Activated T-cell treated with anti-CD3 and anti-CD28 coated beads, Interleukin-2, amount 50 U/mL, for 48 hours (primary cell): Measurements from ENCODE around the gene HECTD4.
"Not testable (repeated sequence)": the region's sequence is repeated elsewhere in the genome, so short reads cannot be mapped to it uniquely, and the experiment has no call there.

ENCODE experiments used
- DNase-seq, 2 experiments: peaks; one replicate each; pipeline ENCODE4 v3.0.0-alpha.2; 2020

Gene HECTD4

DNA sequence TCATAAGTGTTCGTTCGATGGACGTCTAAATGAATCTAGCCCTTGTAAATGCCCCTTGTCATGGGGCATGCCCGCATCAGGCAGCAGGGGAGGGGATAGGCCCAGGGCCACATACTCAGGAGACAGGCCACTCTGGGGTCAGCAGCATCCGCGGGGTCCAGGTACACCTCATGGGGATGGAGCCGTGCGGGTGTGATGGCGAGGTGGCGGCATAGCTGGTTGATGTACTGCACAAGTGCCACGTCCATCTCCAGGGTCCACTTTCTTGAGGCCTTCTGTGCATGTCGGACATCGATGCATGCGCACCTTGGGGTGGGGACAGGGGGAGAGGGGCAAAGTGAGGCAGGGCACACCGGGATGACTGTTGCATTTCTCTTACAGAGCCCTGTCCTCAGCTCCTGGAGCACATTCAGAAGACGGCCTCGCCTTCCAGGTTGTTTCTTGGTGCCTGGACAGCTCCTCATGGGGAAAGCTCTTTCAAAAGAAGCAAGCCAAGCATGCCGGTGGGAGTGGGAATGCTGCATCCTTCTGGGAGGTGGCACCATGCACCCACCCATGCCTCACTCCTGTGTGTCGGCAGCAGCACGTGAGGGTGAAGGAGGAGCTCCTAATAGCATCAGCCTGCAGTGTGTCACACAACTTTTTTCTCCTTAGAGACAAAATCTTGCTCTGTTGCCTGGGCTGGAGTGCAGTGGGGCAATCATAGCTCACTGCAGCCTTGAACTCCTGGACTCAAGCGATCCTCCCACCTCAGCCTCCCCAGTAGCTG, 209.5 kb downstream of the HECTD4 start:
- no peak for DNase-seq

DNA sequence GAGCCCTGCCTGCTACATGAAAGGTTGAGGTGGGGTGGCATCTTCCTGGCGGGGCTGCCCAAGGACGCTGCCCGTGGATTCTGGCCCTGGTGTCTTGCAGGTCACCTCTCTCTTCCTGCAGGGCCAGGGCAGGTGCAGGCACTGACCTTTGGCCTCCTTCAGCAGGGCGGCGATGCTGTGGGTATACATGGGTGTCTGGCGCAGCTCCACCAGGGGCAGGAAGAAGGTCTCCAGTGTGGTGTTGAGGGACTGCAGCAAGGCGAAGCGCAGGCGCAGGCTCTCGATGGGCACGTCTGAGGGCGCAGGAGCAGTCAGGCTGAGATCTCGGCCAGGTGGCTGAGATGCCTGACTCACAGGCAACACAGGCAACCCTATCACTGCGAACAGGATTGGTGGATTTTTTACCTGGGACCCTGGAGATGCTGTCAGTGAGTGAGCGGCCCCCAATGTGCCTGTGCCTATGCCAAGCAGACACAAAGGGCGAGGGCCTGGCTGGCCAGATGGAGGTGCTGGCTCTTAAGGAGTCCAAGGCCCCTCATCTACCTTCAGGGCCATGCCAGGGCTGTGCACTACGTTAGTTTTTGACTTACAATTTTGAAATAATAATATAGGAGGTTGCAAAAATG, 211.1 kb downstream of the HECTD4 start:
- DNase-seq, result no peak

DNA sequence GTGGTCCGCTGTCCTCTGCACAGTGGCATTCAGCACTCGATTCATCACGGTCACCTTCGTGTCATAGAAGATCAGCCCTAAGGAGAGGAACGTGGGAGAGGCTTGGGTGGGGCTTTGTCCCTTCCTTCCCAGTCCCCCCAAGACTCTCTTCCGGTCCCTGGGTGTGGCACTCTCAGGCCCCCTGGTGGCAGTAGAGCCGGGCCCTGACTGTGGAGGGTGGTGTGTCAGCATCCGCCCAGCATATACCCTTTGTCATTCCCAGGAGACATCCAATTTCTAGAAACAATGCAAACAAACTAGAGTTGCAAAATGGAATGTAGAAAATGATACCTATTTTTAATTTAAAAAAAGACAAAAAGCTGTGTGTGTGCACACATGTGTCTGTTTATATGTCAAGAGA, 211.9 kb downstream of the HECTD4 start:
- DNase-seq, result peak; percentile 48 to 52

DNA sequence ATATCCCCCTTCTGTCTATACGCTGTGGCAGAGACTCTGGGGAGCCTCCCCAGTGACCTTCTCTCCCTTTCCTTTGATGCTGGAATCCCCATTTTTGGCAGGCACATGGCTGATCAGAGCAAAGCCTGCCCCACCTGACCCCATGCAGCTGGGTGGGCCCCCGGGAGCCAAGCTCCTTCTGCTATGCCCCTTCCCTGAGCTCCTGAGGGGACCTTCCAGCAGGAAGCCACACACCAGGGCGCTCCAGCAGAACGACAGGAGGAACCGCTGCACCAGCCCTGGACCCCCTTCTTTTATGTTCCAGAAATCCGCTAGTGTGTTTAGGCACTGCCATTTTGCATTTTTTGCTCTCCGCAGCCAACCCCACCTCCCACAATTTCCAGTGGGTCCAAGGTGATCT, 212.3 kb downstream of the HECTD4 start:
- no peak for DNase-seq

DNA sequence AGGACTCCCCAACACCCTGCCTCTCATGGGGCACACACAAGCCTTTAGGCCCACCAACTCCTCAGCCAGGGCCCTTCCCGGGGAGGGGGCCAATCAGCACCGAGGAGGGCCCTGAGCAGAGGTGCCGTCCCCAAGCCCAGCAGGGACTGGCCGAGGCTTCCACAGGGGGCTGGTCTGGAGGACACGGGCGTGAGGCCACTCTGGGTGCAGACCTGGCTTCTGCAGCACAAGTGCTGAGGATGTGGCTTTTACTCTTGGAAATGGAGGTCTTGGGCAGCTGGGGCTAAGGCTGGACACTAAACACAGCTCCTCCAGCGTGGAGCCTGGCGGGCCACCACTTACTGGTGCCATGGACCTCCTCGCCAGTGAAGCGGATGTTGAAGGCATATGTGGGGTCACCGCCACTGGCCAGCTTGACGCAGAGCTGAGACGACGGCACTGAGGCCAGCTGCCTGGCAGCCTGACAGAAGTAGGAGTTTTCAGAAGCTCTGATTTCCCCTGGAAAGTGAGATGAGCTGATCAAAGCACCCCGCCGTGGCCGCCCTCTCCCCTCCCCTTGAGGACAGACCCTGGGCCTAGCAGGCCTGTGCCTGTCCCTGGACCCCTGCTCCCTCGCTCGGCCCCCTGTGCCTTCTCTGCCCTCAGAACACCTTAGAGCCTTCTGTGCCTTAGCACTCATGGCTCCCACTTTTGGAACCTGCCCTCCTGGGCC, 212.9 kb downstream of the HECTD4 start:
- DNase-seq, result no peak

DNA sequence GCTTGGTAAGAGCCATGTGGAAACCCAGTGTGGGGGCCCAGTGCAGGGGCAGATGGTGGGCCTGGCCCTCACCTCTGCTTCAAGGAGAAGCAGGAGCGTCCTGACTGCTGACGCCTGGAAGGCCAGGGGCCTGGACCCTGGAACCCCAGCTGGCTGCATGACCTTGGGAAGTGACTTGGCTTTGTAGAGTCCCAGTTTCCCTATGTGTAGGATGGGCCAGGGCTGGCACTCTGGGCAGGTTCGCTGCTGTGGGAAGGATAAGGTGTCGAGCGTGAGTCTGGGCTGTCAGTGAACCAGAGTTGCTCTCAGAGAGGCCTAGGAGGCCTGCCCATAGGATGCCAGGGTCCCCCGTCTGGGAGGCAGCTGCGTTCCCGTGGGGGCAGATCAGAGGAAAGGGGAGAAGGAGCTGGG, 213.7 kb downstream of the HECTD4 start:
- no peak for DNase-seq

DNA sequence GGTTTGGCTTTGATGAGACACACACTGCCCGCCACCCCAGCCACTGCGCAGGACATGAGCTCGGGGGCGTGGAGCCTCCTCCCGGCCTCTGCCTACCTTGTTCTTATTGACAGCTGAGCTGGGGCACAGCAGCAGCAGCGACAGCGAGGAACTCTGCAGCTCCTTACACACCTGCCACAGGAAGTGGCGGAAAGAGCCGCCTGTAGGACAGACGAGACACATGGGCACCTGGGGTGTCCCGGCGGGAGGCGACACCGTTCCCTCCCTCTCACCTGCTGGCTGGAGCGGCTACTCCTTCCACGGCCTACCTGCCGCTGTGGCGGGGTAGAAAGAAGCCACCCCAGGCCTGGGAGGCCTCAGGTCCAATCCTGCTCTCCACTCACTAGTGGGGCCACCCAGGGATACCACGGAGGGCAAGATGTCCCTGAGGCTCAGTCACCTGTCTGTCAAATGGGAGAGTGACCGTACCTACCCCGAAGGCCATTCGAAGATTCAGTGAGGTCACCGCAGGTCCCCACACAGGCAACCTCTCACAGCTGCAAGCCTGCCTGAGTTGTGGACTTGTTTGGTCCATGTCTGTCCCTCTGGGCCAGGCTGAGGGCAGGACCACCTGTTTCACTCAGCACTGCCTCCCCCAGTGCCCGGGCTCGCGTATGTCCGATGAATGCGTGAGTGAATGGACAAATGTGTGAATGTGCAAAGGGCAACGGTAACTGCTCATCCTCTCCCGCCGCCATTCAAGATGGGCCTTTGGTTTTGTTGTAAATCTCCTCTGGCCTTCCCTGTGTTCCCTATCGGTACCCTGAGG, 214.3 kb downstream of the HECTD4 start:
- no peak for DNase-seq

DNA sequence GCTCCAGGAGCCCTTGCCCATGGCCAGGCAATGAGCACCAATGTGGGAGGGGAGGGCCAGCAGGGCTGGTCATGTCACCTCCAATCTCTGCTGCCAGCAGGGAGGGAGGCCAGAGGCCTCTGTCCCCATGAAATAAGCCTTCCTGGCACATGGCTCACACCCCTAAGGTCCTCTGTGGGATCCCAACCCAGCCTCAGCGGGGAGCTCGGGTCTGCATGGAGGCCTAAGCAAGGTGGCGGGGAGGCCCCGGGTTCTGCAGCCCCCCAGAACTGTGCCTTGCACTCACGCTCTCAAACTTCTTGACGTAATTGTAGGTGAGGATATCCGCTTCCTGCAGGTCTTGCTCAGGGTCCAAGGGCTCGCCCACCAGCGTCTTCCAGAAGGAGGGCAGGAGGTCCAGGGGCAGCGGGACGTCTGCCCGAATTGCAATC, 215.2 kb downstream of the HECTD4 start:
- no peak for DNase-seq

DNA sequence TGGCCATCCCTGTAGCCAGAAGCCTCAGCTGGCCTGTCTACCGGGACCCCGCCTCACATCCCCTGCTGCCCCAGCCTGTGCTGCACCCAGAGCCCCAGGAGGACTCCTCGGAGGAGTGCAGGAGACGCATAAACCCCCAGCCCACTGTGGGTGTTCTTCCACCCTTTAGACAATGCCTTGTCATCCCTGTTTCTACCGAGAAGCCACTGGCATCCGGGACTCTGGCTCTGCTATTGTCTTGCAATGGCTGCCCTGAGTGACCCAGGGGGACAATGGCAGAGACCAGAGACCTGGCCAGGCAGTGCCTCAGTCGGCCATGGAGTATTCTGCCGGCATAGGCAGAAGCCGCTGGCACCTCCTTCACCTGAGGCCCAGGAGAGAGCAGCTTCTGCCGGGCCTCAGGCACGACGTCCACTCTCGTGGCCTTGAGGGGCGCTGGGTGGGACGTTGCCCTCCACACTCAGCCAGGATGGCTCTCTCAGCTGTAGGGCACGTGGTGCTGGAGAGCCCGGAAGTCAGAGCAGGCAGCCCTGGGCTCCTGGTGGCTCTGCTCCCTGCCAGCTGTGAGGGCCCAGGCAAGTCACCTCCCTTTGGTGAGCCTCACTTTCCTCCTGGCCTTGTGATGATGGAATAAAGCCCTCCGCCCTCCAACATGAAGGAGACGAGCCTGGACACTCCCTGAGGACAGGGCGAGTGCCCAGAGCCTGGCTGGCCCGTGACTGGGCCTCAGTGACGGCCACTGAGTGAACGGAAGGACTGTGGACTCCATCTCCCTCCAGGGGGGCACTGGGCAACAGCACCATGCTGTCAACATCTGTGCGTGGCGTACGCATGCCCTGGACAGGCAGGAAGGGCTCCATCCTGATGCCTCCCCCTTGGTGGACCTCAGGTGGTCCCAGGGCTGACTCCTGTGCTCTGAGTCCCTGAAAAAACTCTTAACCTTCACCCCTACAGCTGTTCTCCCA, 215.9 kb downstream of the HECTD4 start:
- DNase-seq, result no peak

DNA sequence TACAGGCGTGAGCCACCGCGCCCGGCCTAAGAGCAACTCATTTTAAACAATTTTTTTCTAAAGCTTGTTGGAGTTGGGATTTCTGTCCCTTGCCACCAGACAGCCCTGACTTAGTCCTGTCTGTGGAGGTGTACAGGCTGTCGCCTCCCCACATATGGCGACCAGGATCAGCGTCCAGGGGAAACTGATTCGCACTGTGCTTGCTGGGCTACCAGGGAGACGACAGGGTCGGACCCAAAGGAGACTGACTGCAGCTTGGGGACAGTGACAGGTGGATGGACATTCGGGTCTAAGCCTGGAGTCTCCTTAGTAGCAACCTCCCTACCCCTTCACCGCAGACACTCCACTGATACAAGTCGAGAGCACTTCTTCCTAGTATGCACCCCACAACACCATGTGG, 216.6 kb downstream of the HECTD4 start:
- DNase-seq, result no peak

DNA sequence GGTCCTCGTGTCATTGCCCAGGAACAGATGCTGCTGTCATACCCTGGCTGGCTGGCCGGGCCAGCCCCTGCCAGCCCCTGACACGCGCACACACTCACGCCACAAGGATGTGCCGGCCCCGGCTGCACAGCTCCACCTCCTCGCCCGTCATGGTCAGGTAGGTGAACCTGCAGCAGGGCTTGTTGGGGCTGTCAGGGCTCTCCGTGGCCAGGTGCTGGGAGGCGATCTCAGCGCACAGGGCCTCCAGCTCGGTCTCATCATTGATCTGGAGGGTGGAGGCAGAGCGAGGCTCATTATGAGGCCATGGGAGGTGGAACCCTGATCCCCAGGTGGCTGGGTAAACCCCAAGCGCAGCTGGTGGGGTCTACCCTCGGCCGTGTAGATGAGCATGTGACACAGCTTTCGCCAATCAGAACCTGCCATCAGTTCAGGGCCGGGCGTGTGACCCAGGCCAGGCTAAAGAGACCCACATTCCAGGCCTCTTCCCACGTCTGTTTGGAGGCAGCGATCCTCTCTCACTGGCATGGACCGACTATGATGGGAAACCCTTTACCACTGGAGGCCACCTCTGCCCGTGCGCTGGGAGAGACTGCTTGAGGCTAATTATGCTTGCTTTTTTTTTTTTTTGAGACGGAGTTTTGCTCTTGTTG, 218.1 kb downstream of the HECTD4 start:
- no peak for DNase-seq

DNA sequence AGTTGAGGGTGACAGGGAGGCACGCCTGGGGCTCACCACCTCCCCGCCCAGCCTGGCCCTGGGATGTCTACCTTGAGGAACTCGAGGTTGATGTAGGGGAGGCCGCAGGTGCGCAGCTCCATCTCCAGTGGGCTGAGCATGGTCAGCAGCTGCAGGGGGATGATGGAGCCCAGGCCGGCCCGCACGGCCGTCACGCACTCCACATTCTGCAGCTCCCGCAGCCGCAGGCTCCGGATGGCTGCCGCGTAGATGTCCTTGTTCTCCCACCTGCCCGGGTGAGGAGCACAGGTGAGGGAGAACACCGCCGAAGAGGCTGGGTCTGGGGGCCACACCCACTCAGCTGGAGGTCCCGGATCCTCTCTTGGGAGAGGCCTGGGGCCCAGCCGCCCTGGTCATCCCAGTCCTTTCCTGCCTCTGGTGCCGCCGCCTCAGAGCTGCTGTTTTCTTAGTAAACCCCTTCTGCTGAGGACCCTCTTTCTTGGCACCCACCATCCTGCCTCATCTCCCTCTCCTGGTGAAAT, 218.7 kb downstream of the HECTD4 start:
- DNase-seq, result no peak

DNA sequence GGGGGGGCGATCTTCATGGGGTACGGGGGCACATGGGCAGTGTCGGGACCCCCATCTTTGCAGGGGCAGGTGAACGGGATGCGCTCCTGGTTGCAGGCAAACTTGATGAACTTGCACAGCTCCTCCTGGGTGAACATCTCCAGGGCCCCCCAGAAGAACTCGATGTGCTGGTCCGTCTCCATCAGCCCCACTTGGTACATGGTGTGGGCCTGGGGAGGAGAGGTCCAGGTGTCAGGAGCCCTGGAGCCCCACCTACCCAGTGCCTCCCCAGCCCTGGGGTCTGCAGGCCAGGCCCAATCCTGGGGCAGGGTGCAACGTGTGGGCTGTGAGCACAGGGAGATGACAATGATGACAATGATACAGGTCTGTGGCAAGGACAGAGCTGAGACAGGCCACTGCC, 219.2 kb downstream of the HECTD4 start:
- no peak for DNase-seq

DNA sequence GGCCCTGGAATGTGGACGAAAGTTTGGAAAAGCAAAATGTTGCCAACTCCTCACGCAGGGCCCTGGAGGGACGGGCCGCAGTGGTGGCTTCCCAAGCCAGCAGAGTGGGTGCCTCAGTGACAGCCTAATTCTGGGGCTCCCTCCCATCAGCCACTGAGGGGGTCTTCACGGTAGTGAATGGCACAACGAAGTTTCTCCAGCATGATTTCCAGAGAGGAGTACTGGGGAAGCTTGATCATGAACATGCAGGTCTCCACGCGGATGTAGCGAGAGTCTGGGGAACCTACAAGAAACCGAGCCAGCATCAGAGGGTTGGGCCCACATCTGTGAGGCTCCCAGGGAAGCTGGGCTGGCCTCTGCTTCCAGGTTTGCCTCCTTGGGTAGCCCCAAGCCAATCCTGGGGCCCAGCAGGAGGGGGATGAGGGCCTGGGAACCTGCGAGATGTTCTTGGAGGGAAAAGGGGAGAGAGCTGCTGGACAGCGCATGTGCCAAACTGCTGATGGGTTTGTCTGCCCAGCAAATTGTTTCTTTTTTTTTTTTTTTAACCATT, 219.9 kb downstream of the HECTD4 start:
- no peak for DNase-seq

DNA sequence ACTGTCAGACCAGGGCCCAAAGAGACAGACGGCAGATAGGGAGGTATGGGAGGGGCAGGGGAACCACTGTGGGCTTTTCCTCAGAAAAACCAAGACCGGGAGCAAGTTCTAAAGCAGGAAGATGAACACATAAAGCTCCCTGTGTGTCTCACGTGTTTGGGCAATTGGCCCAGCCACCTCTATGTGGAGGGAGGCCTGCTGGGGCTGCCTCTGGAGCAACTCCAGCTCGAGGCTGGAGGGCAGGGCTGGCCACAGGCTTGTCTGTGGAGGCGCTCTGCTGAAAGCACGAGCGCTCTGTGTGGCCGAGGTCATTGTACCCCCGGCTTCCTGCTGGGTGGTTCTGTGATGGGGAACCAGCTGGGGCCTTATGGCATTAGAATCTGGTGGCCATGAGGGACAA, 220.5 kb downstream of the HECTD4 start:
- DNase-seq, result no peak

DNA sequence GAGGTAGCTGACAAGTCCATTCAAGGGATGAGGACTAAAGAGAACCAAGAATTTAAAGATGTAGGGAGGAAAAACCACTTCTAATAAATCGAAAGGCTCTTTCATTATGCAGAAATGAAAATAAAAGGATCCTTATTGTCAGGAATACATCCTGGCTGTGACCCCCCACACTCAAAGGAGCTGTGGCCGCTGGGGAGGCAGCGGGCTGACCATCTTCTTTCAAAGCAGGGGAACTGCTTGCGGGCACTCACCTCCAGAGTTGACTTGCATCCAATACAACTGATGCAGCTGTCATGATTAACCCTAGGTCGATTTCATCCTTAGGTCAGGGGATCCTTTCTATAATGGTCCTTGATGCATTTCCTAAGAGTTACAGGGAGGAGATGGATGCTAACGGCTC, 221.6 kb downstream of the HECTD4 start:
- no peak for DNase-seq

DNA sequence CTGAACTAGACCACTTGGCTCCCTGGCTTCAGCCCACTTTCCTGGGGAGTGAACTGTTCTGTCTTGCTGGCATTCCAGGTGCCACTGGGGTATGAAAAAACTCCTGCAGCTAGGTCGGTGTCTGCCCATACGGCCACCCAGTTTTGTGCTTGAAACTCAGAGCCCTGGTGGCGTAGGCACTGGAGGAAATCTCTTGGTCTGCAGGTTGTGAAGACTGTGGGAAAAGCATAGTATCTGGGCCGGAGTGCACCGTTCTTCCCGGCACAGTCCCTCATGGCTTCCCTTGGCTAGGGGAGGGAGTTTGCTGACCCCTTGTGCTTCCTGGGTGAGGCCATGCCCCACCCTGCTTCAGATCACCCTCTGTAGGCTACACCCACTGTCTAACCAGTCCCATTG, 223.1 kb downstream of the HECTD4 start:
- DNase-seq, result no peak

DNA sequence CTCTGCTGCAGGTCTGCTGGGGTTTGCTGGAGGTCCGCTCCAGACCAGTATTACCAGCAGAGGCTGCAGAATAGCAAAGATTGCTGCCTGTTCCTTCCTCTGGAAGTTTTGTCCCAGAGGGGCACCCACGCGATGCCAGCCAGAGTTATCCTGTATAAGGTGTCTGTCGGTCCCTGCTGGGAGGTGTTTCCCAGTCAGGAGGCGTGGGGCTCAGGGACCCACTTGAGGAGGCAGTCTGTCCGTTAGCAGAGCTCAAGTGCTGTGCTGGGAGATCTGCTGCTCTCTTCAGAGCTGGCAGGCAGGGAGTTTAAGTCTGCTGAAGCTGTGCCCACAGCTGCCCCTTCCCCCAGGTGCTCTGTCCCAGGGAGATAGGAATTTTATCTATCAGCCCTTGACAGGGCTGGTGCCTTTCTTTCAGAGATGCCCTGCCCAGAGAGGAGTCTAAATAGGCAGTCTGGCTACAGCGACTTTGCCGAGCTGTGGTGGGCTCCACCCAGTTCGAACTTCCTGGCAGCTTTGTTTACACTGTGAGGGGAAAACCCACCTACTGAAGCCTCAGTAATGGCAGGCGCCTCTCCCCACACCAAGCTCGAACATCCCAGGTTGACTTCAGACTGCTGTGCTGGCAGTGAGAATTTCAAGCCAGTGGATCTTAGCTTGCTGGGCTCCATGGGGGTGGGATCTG, 223.6 kb downstream of the HECTD4 start:
- DNase-seq, result not testable (repeated sequence)

DNA sequence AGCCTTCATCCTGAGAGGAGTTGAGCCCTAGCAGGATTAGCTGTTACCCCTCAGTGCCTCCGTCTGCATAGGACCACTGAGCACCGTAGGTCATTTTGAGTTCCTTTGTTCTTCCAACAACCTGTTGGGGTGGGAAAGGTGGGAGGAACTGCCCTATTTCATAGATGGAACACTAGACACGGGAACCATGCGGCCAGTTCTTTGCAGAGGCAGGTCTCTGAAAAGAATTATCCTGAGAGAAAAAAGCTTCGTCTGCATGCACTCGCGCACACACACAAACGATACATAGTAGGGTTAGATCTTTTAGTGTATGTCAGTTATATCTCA, 228.4 kb downstream of the HECTD4 start:
- DNase-seq, result no peak

DNA sequence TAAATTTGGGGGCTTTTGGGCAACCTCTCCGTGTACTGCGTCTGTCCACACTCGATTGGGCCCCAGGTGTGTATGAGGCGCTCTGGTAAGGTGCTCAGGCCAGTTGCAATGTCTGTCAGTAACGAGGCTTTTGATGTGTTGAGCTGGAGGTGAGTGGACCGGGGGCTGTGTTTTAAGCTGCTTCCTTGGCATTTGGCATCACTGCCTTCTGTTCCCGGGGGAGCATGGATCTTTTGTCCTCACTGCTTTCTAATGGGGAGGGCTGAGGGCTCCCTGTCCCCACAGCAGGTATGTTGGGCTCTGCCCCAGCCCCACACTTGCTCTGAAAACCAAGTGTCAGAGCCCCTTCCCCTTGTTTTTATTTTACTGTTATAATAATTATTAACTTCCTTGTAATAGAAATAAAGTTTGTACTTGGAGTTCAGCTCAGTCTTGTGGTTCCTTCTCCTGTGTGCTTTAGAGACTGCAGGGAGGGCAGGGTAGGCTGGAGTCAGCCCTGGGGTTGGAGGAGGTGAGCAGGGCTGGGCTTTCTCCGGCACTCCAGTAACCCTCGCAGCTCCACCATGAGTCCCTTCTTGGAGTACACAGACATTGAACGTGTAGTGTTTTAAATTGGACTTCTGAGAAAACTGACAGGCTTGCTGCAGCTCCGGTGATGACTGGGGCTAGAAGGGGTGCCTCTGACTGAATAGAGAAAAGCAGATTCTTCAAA, 228.9 kb downstream of the HECTD4 start:
- DNase-seq, result peak in 1 of 2 experiments; percentile 12
